Measurements from ENCODE around the gene KRTAP5-7.

DNA sequence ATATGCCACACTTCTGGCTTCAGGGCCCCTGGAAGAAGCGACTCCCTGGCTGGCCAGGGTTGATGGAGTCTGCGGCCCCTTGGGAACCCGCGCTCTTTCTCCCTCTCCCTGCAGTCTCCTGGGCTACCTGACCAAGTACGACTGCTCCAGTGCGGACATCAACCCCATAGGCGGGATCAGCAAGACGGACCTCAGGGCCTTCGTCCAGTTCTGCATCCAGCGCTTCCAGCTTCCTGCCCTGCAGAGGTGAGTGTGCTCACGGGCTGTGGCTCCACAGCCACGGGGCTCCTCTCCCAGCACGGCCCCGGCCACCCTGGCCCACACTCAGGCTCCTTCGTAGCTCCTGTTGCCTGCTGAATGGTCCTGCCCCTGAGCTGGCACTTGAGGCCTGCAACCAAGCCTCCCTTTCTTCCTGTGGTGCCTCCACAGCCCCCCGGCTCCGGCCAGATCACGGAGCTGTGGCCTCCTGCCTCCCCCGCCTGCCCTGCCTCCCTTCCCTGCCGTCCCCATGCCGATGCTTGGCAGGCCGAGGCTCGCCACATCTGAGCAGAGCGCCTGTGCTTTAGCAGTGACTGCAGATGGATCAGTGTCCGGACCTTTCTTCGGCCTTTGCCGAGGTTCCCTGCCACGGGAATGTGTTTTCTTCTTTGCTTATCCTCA is 36.2 kb upstream of the KRTAP5-7 start:
- TF ChIP-seq, protein P1, sequence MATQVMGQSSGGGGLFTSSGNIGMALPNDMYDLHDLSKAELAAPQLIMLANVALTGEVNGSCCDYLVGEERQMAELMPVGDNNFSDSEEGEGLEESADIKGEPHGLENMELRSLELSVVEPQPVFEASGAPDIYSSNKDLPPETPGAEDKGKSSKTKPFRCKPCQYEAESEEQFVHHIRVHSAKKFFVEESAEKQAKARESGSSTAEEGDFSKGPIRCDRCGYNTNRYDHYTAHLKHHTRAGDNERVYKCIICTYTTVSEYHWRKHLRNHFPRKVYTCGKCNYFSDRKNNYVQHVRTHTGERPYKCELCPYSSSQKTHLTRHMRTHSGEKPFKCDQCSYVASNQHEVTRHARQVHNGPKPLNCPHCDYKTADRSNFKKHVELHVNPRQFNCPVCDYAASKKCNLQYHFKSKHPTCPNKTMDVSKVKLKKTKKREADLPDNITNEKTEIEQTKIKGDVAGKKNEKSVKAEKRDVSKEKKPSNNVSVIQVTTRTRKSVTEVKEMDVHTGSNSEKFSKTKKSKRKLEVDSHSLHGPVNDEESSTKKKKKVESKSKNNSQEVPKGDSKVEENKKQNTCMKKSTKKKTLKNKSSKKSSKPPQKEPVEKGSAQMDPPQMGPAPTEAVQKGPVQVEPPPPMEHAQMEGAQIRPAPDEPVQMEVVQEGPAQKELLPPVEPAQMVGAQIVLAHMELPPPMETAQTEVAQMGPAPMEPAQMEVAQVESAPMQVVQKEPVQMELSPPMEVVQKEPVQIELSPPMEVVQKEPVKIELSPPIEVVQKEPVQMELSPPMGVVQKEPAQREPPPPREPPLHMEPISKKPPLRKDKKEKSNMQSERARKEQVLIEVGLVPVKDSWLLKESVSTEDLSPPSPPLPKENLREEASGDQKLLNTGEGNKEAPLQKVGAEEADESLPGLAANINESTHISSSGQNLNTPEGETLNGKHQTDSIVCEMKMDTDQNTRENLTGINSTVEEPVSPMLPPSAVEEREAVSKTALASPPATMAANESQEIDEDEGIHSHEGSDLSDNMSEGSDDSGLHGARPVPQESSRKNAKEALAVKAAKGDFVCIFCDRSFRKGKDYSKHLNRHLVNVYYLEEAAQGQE (IDR thresholded peaks at IDR 0.05) = no peak
- TF ChIP-seq YY1 (IDR thresholded peaks at IDR 0.05) = no peak
- TF ChIP-seq, protein P2, sequence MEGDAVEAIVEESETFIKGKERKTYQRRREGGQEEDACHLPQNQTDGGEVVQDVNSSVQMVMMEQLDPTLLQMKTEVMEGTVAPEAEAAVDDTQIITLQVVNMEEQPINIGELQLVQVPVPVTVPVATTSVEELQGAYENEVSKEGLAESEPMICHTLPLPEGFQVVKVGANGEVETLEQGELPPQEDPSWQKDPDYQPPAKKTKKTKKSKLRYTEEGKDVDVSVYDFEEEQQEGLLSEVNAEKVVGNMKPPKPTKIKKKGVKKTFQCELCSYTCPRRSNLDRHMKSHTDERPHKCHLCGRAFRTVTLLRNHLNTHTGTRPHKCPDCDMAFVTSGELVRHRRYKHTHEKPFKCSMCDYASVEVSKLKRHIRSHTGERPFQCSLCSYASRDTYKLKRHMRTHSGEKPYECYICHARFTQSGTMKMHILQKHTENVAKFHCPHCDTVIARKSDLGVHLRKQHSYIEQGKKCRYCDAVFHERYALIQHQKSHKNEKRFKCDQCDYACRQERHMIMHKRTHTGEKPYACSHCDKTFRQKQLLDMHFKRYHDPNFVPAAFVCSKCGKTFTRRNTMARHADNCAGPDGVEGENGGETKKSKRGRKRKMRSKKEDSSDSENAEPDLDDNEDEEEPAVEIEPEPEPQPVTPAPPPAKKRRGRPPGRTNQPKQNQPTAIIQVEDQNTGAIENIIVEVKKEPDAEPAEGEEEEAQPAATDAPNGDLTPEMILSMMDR (IDR thresholded peaks at IDR 0.05; ENCODE audit: low read depth, low read length, missing input control) = no peak
